ENCODE results near the gene TRIM46. TPM values are rescaled to one million over a fixed set of nuclear protein-coding genes. Genes with fewer than 3 reads are reported as not detected.

The TRIM46 gene
- total and polyA plus RNA-seq, 2 of the 13 experiments (the other 11 are each of a cell fraction or from before 2014, with no cell fraction given): 0.04 to 0.09 TPM

DNA sequence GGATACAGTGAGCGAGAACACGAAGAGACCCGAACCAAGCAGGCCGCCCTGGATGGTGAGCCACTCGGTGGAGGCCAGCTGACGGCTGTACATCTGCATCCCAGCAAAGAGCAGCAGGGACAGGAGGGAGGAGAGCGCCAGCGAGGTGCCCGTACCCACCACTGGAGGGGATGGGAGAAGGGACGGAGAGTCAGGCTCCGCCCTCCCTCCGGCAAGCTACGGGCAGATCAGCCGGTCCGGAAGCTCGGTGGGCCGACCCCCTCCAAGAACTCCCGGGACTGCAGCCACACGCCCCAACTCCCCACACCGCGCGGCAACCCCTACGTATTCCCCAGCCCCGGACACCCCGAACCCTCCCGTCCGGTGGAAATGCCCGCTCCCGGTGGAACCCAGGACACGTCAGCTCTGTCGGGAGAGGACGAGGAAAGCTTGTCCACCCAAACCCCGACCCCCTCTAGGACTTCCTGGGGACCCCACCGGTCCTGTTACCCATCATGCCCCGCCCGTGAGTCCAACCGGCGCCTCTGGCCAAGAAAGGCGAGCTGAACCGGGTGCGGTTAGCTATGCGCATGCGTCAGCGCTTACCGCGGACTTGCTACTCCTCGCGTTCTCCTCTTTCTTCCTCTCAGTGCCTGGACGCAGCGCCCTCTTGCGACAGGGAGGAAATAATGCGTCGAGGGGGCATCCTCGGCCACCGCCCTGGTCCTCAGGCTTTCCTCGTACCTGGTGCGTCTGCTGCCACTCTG lies 744 bp upstream of the TRIM46 start, which contains the start of gene KRTCAP2 (continued):
- TF ChIP-seq, protein P1, sequence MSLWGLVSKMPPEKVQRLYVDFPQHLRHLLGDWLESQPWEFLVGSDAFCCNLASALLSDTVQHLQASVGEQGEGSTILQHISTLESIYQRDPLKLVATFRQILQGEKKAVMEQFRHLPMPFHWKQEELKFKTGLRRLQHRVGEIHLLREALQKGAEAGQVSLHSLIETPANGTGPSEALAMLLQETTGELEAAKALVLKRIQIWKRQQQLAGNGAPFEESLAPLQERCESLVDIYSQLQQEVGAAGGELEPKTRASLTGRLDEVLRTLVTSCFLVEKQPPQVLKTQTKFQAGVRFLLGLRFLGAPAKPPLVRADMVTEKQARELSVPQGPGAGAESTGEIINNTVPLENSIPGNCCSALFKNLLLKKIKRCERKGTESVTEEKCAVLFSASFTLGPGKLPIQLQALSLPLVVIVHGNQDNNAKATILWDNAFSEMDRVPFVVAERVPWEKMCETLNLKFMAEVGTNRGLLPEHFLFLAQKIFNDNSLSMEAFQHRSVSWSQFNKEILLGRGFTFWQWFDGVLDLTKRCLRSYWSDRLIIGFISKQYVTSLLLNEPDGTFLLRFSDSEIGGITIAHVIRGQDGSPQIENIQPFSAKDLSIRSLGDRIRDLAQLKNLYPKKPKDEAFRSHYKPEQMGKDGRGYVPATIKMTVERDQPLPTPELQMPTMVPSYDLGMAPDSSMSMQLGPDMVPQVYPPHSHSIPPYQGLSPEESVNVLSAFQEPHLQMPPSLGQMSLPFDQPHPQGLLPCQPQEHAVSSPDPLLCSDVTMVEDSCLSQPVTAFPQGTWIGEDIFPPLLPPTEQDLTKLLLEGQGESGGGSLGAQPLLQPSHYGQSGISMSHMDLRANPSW (CRISPR knock-in tag; IDR thresholded peaks at IDR 0.05; ENCODE audit: borderline replicate concordance): 0 out of 2 replicates have a peak, but pooled peaks have one; percentile 59
- TF ChIP-seq HDAC1 (CRISPR knock-in tag; IDR thresholded peaks at IDR 0.05) (peak; percentile 67), AHDC1 (CRISPR knock-in tag; IDR thresholded peaks at IDR 0.05; ENCODE audit: borderline replicate concordance) (no peak), TRAFD1 (CRISPR knock-in tag; IDR thresholded peaks at IDR 0.05; ENCODE audit: borderline replicate concordance) (0 out of 2 replicates have a peak, but pooled peaks have one; percentile 47), ZNF414 (CRISPR knock-in tag; IDR thresholded peaks at IDR 0.05) (no peak), HNRNPL (IDR thresholded peaks at IDR 0.05; ENCODE audit: low read depth, low read length) (peak; percentile 70; the same call in 1 of the 2 replicates), FOSL1 (CRISPR knock-in tag; IDR thresholded peaks at IDR 0.05; ENCODE audit: borderline replicate concordance) (no peak), CEBPB (IDR thresholded peaks at IDR 0.05; ENCODE audit: borderline replicate concordance, low read depth, low read length) (no peak), REXO4 (CRISPR knock-in tag; IDR thresholded peaks at IDR 0.05; ENCODE audit: borderline replicate concordance) (no peak), ZNF619 (CRISPR knock-in tag; IDR thresholded peaks at IDR 0.05) (no peak), ZZZ3 (CRISPR knock-in tag; IDR thresholded peaks at IDR 0.05; ENCODE audit: borderline replicate concordance) (peak; percentile 58; the same call in 1 of the 2 replicates), FOXJ3 (CRISPR knock-in tag; IDR thresholded peaks at IDR 0.05; ENCODE audit: borderline replicate concordance) (peak; percentile 42; the same call in 1 of the 2 replicates), ZNF678 (CRISPR knock-in tag; IDR thresholded peaks at IDR 0.05) (no peak), SALL2 (CRISPR knock-in tag; IDR thresholded peaks at IDR 0.05) (peak; percentile 85), PAWR (CRISPR knock-in tag; IDR thresholded peaks at IDR 0.05; ENCODE audit: borderline replicate concordance) (no peak), MTERF4 (CRISPR knock-in tag; IDR thresholded peaks at IDR 0.05) (peak; percentile 97)
